H1 (cell line): Measurements from ENCODE around the gene FDPS. TPM values are rescaled to one million over a fixed set of nuclear protein-coding genes. Genes with fewer than 3 reads are reported as not detected.

Experiments used
- CTCF ChIA-PET: fragments of 300-600 bp; sonication (Branson Sonifier 250); formaldehyde crosslinking; loops from one replicate; lab custom pipeline; 2021; ENCODE audit not compliant: partially characterized antibody; lab: Charles Lee
- POLR2A ChIA-PET: fragments of 300-600 bp; sonication (Branson Sonifier 250); formaldehyde crosslinking; loops from one replicate; lab custom pipeline; 2021; ENCODE audit warnings: inconsistent platforms; ENCODE audit not compliant: partially characterized antibody; lab: Charles Lee
- DNase-seq, 2 experiments: peaks; one replicate each; pipeline versions ENCODE4 v3.0.0 to v3.0.0-alpha.2; 2010 to 2022; ENCODE audit warnings: low spot score in 2 of 2, low read depth in 1 of 2, mixed read lengths in 1 of 2
- FAIRE-seq: peaks from 2 replicates; lab custom pipeline; 2011; peaks lifted over from hg19 to GRCh38; lab: Jason Lieb, UNC
- H2AFZ ChIP-seq: 2 replicates; pipeline ENCODE4 v1.8.1; 2012; ENCODE audit warnings: low read length, inconsistent platforms
- H2AK5ac ChIP-seq: 2 replicates; pipeline ENCODE4 v1.6.1; 2013; ENCODE audit warnings: low read depth, low read length
- H2BK120ac ChIP-seq: replicated peaks from 2 replicates; pipeline ENCODE3; 2013; ENCODE audit warnings: low read depth, low read length, inconsistent platforms
- H2BK12ac ChIP-seq: 2 replicates; pipeline ENCODE4 v1.6.1; 2013; ENCODE audit warnings: low read depth, low read length
- H2BK15ac ChIP-seq: 2 replicates; pipeline ENCODE4 v1.6.1; 2013; ENCODE audit warnings: low read length
- H2BK20ac ChIP-seq: 2 replicates; pipeline ENCODE4 v1.6.1; 2013; ENCODE audit warnings: low read length
- H2BK5ac ChIP-seq: 2 replicates; pipeline ENCODE4 v1.6.1; 2013; ENCODE audit warnings: low read depth, low read length
- H3K14ac ChIP-seq: 2 replicates; pipeline ENCODE4 v1.6.1; 2013; ENCODE audit warnings: inconsistent platforms; ENCODE audit not compliant: insufficient read length
- H3K18ac ChIP-seq: 2 replicates; pipeline ENCODE4 v1.6.1; 2013; ENCODE audit warnings: low read length; ENCODE audit errors: extremely low read depth
- H3K23ac ChIP-seq: 2 replicates; pipeline ENCODE4 v1.6.1; 2013; ENCODE audit warnings: inconsistent platforms; ENCODE audit not compliant: insufficient read length
- H3K23me2 ChIP-seq: 2 replicates; pipeline ENCODE4 v1.6.1; 2013; ENCODE audit warnings: low read depth, low read length
- H3K27ac ChIP-seq: 2 replicates; pipeline ENCODE4 v1.6.1; 2011; ENCODE audit warnings: low read depth, low read length, inconsistent platforms
- H3K27me3 ChIP-seq, 4 experiments: replicated peaks in 1 of 4; 1 replicate in 1 of 4; 2 replicates in 3 of 4; pipeline versions ENCODE4 v1.6.1 to v1.8.1; 2011 to 2013; ENCODE audit warnings: low read length in 3 of 4, mild to moderate bottlenecking in 3 of 4, inconsistent platforms in 2 of 4, mixed read lengths in 2 of 4, moderate library complexity in 1 of 4; ENCODE audit not compliant: control insufficient read depth in 3 of 4, insufficient read depth in 3 of 4; ENCODE audit errors: extremely low read depth in 1 of 4
- H3K36me3 ChIP-seq, 4 experiments: 2 replicates each; pipeline versions ENCODE4 v1.6.1 to v1.8.1; 2011 to 2013; ENCODE audit warnings: mild to moderate bottlenecking in 4 of 4, low read length in 3 of 4, moderate library complexity in 2 of 4, control low read depth in 1 of 4, inconsistent platforms in 1 of 4; ENCODE audit not compliant: insufficient read depth in 4 of 4, control insufficient read depth in 2 of 4
- H3K4ac ChIP-seq: replicated peaks from 2 replicates; pipeline ENCODE3; 2013; ENCODE audit warnings: low read length, low read depth, mixed read lengths, inconsistent platforms; ENCODE audit not compliant: insufficient read length
- H3K4me1 ChIP-seq, 4 experiments: replicated peaks in 1 of 4; 1 replicate in 1 of 4; 2 replicates in 3 of 4; pipeline versions ENCODE4 v1.6.1 to v1.8.1; 2011 to 2013; ENCODE audit warnings: low read length in 3 of 4, inconsistent platforms in 2 of 4, mixed read lengths in 1 of 4; ENCODE audit not compliant: insufficient read depth in 4 of 4, control insufficient read depth in 3 of 4
- H3K4me2 ChIP-seq, 2 experiments: 2 replicates each; pipeline versions ENCODE4 v1.6.1 to v1.8.1; 2011 to 2013; ENCODE audit warnings: low read depth in 2 of 2, low read length in 2 of 2, control low read depth in 1 of 2, inconsistent platforms in 1 of 2, mild to moderate bottlenecking in 1 of 2; ENCODE audit not compliant: insufficient read depth in 1 of 2
- H3K4me3 ChIP-seq, 4 experiments: fragments of 200-600, 300-600 bp in 1 of 4; sonication (generic), shearing (Covaris generic), sonication (Bioruptor Twin) in 1 of 4; 2 replicates each; pipeline versions ENCODE4 v1.5.1 to v1.8.1; 2011 to 2016; ENCODE audit warnings: low read length in 4 of 4, low read depth in 3 of 4, control low read depth in 2 of 4, inconsistent platforms in 2 of 4, mild to moderate bottlenecking in 2 of 4, mixed read lengths in 1 of 4, moderate library complexity in 1 of 4; ENCODE audit not compliant: insufficient read depth in 2 of 4; ENCODE audit errors: extremely low read depth in 1 of 4
- H3K56ac ChIP-seq: replicated peaks from 2 replicates; pipeline ENCODE3; 2013; ENCODE audit warnings: low read depth, mild to moderate bottlenecking, mixed read lengths, low read length, inconsistent platforms; ENCODE audit not compliant: insufficient read length
- H3K79me1 ChIP-seq: 2 replicates; pipeline ENCODE4 v1.6.1; 2013; ENCODE audit warnings: low read depth, low read length, control low read depth
- H3K79me2 ChIP-seq, 2 experiments: 2 replicates each; pipeline versions ENCODE4 v1.6.1 to v1.8.1; 2012 to 2013; ENCODE audit warnings: low read length in 2 of 2, mild to moderate bottlenecking in 2 of 2, inconsistent platforms in 1 of 2; ENCODE audit not compliant: insufficient read depth in 2 of 2, control insufficient read depth in 1 of 2
- H3K9ac ChIP-seq, 4 experiments: replicated peaks in 1 of 4; 1 replicate in 1 of 4; 2 replicates in 3 of 4; pipeline versions ENCODE4 v1.6.1 to v1.8.1; 2011 to 2013; ENCODE audit warnings: low read depth in 3 of 4, low read length in 3 of 4, control low read depth in 2 of 4, mild to moderate bottlenecking in 2 of 4, moderate library complexity in 2 of 4, inconsistent platforms in 1 of 4; ENCODE audit errors: extremely low read depth in 1 of 4
- H3K9me3 ChIP-seq, 2 experiments: 2 replicates each; pipeline versions ENCODE4 v1.6.1 to v1.8.1; 2012 to 2013; ENCODE audit warnings: mild to moderate bottlenecking in 2 of 2, moderate library complexity in 2 of 2, control low read depth in 1 of 2, inconsistent platforms in 1 of 2, low read depth in 1 of 2, low read length in 1 of 2, mixed read lengths in 1 of 2; ENCODE audit not compliant: insufficient read depth in 2 of 2
- H4K20me1 ChIP-seq, 2 experiments: replicated peaks in 1 of 2; 2 replicates each; pipeline versions ENCODE3 to v1.8.1; 2011 to 2013; ENCODE audit warnings: inconsistent platforms in 2 of 2, low read length in 2 of 2, mild to moderate bottlenecking in 1 of 2; ENCODE audit not compliant: insufficient read depth in 2 of 2, control insufficient read depth in 1 of 2
- H4K5ac ChIP-seq: 2 replicates; pipeline ENCODE4 v1.6.1; 2013; ENCODE audit warnings: low read length, low read depth, mixed read lengths, inconsistent platforms; ENCODE audit not compliant: insufficient read length
- H4K8ac ChIP-seq: 2 replicates; pipeline ENCODE4 v1.8.0; 2013; ENCODE audit warnings: mild to moderate bottlenecking, moderate library complexity, low read length, inconsistent platforms; ENCODE audit not compliant: insufficient read depth; ENCODE audit errors: extremely low read depth
- H4K91ac ChIP-seq: replicated peaks from 2 replicates; pipeline ENCODE3; 2013; ENCODE audit warnings: low read length, mixed read lengths, inconsistent platforms; ENCODE audit not compliant: insufficient read length
- ATF3 ChIP-seq: IDR thresholded peaks from 2 replicates; pipeline ENCODE4 v1.6.1; 2011; ENCODE audit warnings: low read depth, mild to moderate bottlenecking, low read length; ENCODE audit not compliant: insufficient read depth
- EGR1 ChIP-seq: IDR thresholded peaks from 2 replicates; pipeline ENCODE4 v1.6.1; 2011; ENCODE audit warnings: low read depth, low read length, borderline replicate concordance
- EP300 ChIP-seq, 2 experiments: IDR thresholded peaks; 1 replicate in 1 of 2; 2 replicates in 1 of 2; pipeline ENCODE4 v1.6.1; 2011 to 2012; ENCODE audit warnings: low read depth in 2 of 2, low read length in 2 of 2, mild to moderate bottlenecking in 2 of 2, borderline replicate concordance in 1 of 2, inconsistent platforms in 1 of 2, moderate library complexity in 1 of 2
- EZH2 ChIP-seq: fragments of 200-600 bp; sonication (generic); IDR thresholded peaks from 2 replicates; pipeline ENCODE4 v1.7.1; 2012; ENCODE audit warnings: low read depth, mild to moderate bottlenecking, moderate library complexity, low read length, inconsistent platforms; ENCODE audit not compliant: severe bottlenecking
- POLR2A ChIP-seq, 2 experiments: IDR thresholded peaks; 1 replicate in 1 of 2; 2 replicates in 1 of 2; pipeline ENCODE4 v1.6.1; 2011; ENCODE audit warnings: low read depth in 2 of 2, low read length in 2 of 2, mild to moderate bottlenecking in 2 of 2; ENCODE audit errors: control extremely low read depth in 1 of 2
- RXRA ChIP-seq: IDR thresholded peaks from 2 replicates; pipeline ENCODE4 v1.6.1; 2011; ENCODE audit warnings: low read depth, mild to moderate bottlenecking, low read length, moderate library complexity; ENCODE audit not compliant: insufficient read depth
- SP2 ChIP-seq: IDR thresholded peaks from 2 replicates; pipeline ENCODE4 v1.6.1; 2012; ENCODE audit warnings: mild to moderate bottlenecking, low read length, inconsistent platforms
- TAF7 ChIP-seq: optimal IDR thresholded peaks from 2 replicates; pipeline ENCODE3; 2011; ENCODE audit warnings: low read depth, mild to moderate bottlenecking, inconsistent platforms, low read length, moderate library complexity, borderline replicate concordance
- TBP ChIP-seq: IDR thresholded peaks from 2 replicates; pipeline ENCODE4 v1.6.1; 2011; ENCODE audit warnings: low read depth, low read length, improper control_type of control experiment
- WGBS, 2 experiments: shearing (Covaris generic) in 1 of 2; methylation state at CpG; one replicate each; pipeline versions ENCODE4 v1.1.6 to v1.1.7; 2013 to 2015; ENCODE audit warnings: low lambda C conversion rate in 2 of 2, mixed read lengths in 2 of 2, inconsistent platforms in 1 of 2, low coverage in 1 of 2, missing lambda C conversion rate in 1 of 2; ENCODE audit not compliant: insufficient replicate concordance in 2 of 2, insufficient coverage in 1 of 2, insufficient read length in 1 of 2; ENCODE audit errors: extremely low coverage in 1 of 2, missing lambda C conversion rate in 1 of 2; 5-methylcytosine and 5-hydroxymethylcytosine counted together
- polyA plus RNA-seq, 7 experiments: library from polyadenylated mRNA; depleted of rRNA in 3 of 7; stranded (reverse) in 5 of 7; unstranded in 2 of 7; fragments of >200 nt in 5 of 7; fragments of 200-250 nt in 2 of 7; gene quantifications; 1 replicate in 5 of 7; 2 replicates in 1 of 7; 4 replicates in 1 of 7; pipeline versions ENCODE4 v1.2.1 to v1.2.3, GENCODE V29; 2011 to 2013; ENCODE audit warnings: missing spikeins in 2 of 7, mixed read lengths in 2 of 7
- total RNA-seq: library from RNA; stranded (reverse); fragmentation: NEBNext Ultra II Directional; extraction: Animal tissue kit (Norgen Biotek cat#: 25700); gene quantifications from 2 replicates; pipeline ENCODE4 v1.2.1, GENCODE V29; 2021

FDPS gene
- total and polyA plus RNA-seq, 2 of the 8 experiments (the other 6 are each of a cell fraction or from before 2014, with no cell fraction given): 267 to 368 TPM

DNA sequence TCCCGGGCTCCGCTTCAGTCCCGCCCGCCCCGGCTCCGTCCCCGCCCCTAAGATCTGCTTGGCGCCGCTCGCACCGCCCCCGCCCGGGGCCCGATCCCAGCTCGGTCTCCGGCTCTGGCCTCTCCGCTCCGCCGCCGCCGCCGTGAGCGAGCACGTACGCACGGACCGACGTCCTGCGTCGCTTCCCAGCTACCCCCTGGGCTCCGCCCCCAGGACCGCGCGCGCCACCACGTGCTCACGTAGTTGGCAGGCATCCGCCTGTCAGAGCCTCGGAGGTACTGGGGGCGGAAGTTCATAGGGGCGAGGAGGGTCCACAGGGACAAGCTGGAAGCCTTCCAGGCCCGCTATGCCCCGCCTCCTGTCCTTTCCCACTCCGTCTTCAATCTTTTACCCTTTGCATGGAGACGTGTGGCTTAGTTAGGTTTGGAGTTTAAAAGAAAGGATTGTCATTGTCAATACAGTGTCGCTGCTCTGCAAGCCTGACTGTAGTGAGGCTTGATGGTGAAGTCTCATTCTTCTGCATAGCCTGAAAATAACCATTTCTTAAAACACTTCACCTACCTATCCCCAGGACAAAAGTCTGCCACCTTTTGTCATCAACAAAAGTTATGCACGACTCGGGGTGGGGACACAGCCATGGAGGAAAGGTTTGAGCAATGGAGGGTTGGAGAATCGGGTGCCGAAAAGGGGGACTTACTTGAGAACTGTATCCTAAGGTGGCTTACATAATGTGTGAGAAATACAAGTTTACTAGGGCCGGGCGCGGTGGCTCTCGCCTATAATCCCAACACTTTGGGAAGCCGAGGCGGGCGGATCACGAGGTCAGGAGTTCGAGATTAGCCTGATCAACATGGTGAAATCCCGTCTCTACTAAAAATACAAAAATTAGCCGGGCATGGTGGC, 35.1 kb upstream of the FDPS start, which contains the start of gene CLK2:
TSS of gene CLK2 (minus strand) at position 162 of the 903 bp plus-strand sequence. CDS start 2,527 bp downstream, outside the sequence.
- Histone ChIP-seq H3K23ac (no peak within 1 kb of the TSS), H3K79me2 (peaks cover 10 to 25% of the 10 kb centered on the region in 2 experiments), H3K4ac (peak within 1 kb of the TSS; percentile 30), H3K18ac (peak within 1 kb of the TSS; percentile 72; the same call in 1 of the 2 replicates), H2AK5ac (no peak within 1 kb of the TSS), H4K91ac (peak within 1 kb of the TSS; percentile 22), H3K9ac (peak within 1 kb of the TSS; percentile 80 to 98 (median 84)), H2AFZ (peak within 1 kb of the TSS; percentile 18), H2BK5ac (peak within 1 kb of the TSS; percentile 62; the same call in 1 of the 2 replicates), H3K4me2 (peak within 1 kb of the TSS; percentile 78 to 96), H3K36me3 (peaks cover 16 to 29% (median 23%) of the 10 kb centered on the region in 4 experiments), H3K4me3 (peak within 1 kb of the TSS; percentile 86 to 100 (median 90)), H3K4me1 (peaks cover 2 to 14% (median 5%) of the 10 kb centered on the region in 4 experiments; a peak in 6 of 7 replicates), H4K8ac (no peak within 1 kb of the TSS), H3K14ac (no peak within 1 kb of the TSS), H3K79me1 (no peaks in the 10 kb centered on the region; the same call in none of the 2 replicates), H2BK15ac (no peak within 1 kb of the TSS), H3K27ac (peak within 1 kb of the TSS; percentile 78; the same call in 1 of the 2 replicates), H2BK12ac (0 out of 2 replicates have a peak within 1 kb of the TSS, but pooled peaks have one; percentile 32), H3K56ac (no peak within 1 kb of the TSS), H2BK120ac (no peak within 1 kb of the TSS), H4K5ac (peak within 1 kb of the TSS; percentile 84), H2BK20ac (no peak within 1 kb of the TSS), H3K23me2 (peaks cover 17% of the 10 kb centered on the region; the same call in 1 of the 2 replicates), H3K9me3 (no peaks in the 10 kb centered on the region), H4K20me1 (peaks cover 5 to 7% of the 10 kb centered on the region in 2 experiments), H3K27me3 (peaks cover 0 to 3% (median 0%) of the 10 kb centered on the region in 4 experiments; a peak in 2 of 7 replicates)
- FAIRE-seq (no peak), DNase-seq (peak; percentile 93 to 96)
- POLR2A ChIA-PET: interaction anchor here (0.7 to 7.5 kb wide), 19 partner anchors 11 to 470 kb away, joined by 3 to 87 read pairs (median 6); partner anchors contain the start of genes ENTREP3, FDPS, KRTCAP2 and RUSC1
- CTCF ChIA-PET: interaction anchor here (0.7 to 2.7 kb wide), 9 partner anchors 10 to 72 kb away, joined by 3 to 16 read pairs (median 7); partner anchors contain the start of genes ENTREP3 and RUSC1
- WGBS, 2 experiments: 28% methylated on average over 45 of the region's 61 CpGs; no CpG with 5 or more reads in 1 of the 2 experiments
- TF ChIP-seq EZH2: no peak
- TF ChIP-seq EP300 (IDR thresholded peaks at IDR 0.05; ENCODE audit: borderline replicate concordance in 1 of 2, low read depth in 2 of 2, low read length in 2 of 2): peak in 1 of 2 experiments; percentile 31; a peak in 1 of 3 replicates
- TF ChIP-seq POLR2A (IDR thresholded peaks at IDR 0.05; ENCODE audit: control extremely low read depth in 1 of 2, low read depth in 2 of 2, low read length in 2 of 2): peak; percentile 62 to 68; a peak in 2 of 3 replicates
- no peak for TF ChIP-seq RXRA
- peak; percentile 67 for TF ChIP-seq TAF7
- TF ChIP-seq TBP: 0 out of 2 replicates have a peak, but pooled peaks have one; percentile 37
- peak; percentile 68; the same call in 1 of the 2 replicates for TF ChIP-seq EGR1
- TF ChIP-seq ATF3: no peak
- no peak for TF ChIP-seq SP2
